GM19438 (cell line): ENCODE data around the gene SMIM28.
A peak's percentile ranks its signal among the peaks of the same experiment; 100 is the strongest.
"Not testable (repeated sequence)": the region's sequence is repeated elsewhere in the genome, so short reads cannot be mapped to it uniquely, and the experiment has no call there.

Experiments used
- ATAC-seq: cut with Tn5 transposase; IDR thresholded peaks from one replicate; pipeline ENCODE4 v1.9.1; 2021; ENCODE audit warnings: low read depth; ENCODE audit not compliant: unreplicated experiment

Gene SMIM28

GRCh38 chr6:138403801-138404665, 26.3 kb downstream of the SMIM28 start, which contains the start of gene HEBP2:
HEBP2 (plus strand) TSS chr6:138404223; CDS start chr6:138404496, 273 bp downstream.
- ATAC-seq = peak; percentile 89

GRCh38 chr6:138404666-138405337, 27.1 kb downstream of the SMIM28 start:
- ATAC-seq = no peak

GRCh38 chr6:138405816-138406413, 28.2 kb downstream of the SMIM28 start:
- no peak for ATAC-seq

- ATAC-seq = no peak
Observed at GRCh38 chr6:138406443-138406842, 28.7 kb downstream of the SMIM28 start.

DNA sequence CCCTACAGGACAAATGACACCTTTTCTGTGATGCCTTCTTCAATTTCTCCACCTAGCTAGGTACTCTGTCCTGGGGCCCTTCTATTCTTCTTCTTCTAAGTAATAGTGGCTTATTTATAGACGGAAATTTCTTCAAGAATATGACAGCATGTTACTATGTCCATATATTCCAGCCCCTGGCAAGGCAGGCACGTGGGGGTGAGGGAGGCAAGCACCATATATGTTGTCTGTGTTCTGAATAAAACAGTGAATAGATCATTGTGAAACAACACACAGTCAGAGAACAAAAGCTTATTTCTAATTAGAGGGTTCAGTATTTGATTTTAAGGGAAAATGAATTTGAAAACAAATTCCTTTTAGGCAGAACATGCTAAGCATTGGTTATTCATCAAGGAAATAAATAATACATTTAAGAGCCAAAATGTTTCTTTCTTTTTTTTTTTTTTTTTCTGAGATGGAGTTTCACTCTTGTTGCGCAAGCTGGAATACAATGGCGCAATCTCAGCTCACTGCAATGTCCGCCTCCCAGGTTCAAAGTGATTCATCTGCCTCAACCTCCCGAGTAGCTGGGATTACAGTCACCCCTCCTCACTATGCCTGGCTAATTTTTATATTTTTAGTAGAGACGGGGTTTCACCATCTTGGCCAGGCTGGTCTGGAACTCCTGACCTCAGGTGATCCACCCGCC, 32.5 kb downstream of the SMIM28 start:
- no peak for ATAC-seq

DNA sequence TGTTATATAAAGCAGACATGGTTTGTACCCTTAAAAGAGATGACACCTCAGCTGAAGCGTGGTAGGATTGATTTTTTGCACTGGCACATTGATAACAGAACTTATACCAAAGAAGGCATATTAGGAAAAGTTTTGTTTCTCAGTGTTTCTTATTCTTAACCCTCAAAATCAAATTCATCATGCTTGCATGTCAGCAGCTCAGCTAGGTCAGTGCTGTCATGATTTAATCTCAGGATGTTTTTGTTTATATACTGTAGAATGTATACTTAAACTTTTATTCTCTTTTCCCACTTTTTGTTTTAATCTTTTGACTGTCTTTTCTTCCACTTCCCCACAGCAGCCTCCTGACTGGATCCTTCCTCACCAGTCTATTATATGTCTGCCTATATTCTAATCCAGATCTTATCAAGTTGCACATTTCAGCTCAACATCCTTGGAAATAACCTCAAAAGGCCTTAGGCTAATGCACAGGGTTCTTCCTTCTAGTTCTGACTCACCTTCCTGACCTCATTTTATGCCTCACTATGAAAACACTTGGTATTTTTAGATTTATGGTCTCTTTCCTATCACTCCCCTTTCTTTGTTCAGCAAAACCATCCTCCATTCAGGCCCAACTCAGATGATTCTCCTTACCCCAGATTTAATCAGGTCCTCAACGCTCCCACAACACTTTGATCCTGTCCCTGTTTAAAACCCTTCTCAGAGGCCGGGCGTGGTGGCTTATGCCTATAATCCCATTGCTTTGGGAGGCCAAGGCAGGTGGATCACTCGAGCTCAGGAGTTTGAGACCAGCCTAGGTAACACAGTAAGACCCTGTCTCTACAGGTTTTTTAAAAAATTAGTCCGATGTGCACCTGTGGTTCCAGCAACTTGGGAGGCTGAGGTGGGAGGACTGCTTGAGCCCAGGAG, 33.5 kb downstream of the SMIM28 start:
- no peak for ATAC-seq

DNA sequence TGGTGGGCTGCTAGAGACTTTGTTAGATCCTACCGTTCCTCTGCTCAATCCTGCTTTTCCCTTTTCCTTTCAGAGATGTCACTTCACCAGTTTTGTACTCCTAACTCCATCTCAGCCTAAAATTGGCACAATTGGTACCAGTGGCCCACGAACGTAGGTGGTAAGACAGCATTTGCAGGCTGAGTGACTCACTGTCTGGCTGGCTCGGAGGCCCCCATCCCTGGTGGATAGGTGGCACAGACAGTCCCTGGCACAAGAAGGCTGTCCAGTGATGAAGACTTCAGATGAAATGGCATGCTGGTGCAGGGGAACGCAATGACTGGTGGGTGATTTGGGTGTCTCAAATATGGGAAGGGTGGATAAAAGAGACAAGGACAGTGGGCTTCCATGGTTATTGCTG, 37.4 kb downstream of the SMIM28 start:
- no peak for ATAC-seq

DNA sequence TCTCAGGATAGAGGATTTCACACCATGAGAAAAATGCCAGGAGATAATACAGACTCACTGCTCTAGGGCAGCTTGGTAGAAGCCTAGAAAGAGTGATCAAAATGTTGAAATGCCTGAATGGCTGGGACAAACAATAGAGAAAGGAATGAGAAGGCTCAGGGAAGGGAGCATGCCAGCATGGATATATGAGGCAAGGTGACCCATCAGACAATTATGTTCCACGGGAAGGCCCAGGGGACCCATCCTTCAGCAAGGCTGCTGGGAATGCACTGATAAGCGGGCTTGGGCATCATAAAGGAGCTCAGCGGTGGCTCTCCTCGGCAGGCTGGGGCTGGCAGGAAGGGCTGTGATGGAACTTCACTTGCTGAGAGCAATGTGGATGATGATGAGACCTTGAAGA, 38.5 kb downstream of the SMIM28 start:
- ATAC-seq = no peak

DNA sequence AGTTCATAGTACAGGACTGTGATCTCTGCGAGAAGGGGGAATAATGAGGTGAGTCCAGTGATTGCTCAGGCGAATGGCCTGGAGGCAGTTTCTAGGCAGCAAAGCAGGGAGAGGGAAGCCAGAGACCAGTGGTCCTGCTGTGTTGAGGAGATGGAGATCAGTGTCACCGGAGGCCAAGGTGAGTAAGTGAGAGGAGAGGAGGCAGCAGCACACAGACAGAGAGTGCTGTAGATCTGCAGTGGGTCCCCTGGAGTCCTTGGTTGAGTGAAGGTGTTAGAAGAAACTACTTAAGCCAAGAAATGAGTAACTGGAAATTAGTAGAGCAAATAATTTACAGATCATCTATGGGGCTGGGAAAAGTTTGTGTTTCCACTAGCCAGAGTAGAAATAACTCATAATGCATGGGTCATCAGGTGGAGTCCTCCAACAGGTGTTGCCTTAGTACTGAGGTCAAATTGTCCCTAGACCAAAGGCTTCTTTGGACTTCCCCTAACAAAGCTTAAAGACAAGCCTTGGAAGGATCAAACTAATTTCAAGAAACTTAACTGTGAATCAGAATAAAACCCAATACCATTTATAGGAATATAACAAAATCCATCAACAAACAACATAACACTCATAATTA, 39.9 kb downstream of the SMIM28 start:
- ATAC-seq = no peak

GRCh38 chr6:138418118-138418742, 40.5 kb downstream of the SMIM28 start:
- ATAC-seq = no peak

DNA sequence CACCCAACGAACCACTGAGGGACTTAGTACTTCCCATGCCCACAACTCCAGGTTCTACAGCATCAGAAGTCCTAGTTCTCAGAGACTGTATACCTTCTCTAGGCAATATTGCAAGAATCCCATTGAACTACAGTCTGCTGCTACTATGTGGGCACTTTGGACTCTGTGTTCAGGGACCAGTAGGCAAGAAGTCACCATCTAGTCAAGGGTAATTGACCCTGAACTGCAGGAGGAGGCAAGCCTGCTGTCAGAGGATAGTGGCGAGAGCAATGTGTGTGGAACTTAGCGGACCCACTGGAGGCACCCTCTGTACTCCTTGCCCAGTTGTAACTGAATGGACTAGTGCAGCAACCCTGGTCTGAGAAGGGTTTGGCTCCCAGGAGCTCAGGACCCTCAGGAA, 42.1 kb downstream of the SMIM28 start:
- no peak for ATAC-seq

DNA sequence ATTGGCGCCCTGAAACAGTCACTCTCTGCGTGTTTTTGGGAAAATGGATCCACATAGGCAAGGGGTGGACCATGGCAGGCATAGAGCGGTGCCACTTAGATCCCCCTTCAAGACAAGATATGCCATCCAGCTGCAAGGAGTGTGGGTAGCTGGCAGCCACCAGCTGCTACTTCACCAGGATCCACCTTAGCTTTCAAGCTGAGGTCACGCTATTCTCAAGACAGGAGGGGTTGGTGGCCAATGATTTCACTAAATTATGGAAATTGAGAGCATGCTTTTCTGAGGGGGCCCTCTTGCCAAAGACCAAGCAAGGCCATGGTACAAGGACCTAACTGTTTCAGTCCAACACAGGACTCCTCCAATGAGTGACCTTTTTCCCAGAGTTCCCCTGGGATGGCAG, 42.7 kb downstream of the SMIM28 start:
- ATAC-seq = no peak

DNA sequence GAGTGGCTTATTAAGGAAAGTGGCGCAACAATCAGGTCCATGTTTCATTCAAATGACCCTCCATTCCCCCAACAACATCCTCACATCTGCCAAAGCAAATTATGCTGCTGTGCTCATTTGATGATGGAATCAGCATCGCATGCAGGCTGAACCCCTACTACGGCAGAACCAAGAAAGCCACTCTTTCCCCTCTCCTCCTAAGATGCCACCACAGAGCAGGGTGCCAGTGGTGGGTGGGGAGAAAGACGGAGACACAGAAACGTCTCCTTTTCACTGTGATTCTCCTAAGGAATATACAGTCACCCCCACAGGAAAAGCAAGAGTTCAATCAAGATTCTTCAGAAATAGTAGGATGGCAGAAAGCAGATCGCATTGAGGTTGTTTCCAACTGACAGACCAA, 43.4 kb downstream of the SMIM28 start:
- ATAC-seq = no peak

GRCh38 chr6:138421608-138422007, 43.9 kb downstream of the SMIM28 start:
- ATAC-seq = no peak

- no peak for ATAC-seq
Observed at GRCh38 chr6:138422861-138423260, 45.2 kb downstream of the SMIM28 start.

GRCh38 chr6:138424004-138424904, 46.5 kb downstream of the SMIM28 start:
- ATAC-seq = no peak

- ATAC-seq = not testable (repeated sequence)
Observed at GRCh38 chr6:138425256-138425655, 47.6 kb downstream of the SMIM28 start.
